GM20000 (cell line): ENCODE results near the gene EIF3D.

Experiments
- DNase-seq: peaks from one replicate; pipeline ENCODE4 v3.0.0; 2012; ENCODE audit warnings: low spot score
- CTCF ChIP-seq: IDR thresholded peaks from 2 replicates; pipeline ENCODE4 v1.5.1; 2012; ENCODE audit warnings: mild to moderate bottlenecking, control low read depth; ENCODE audit errors: extremely low read depth, missing control alignments

Gene EIF3D

GRCh38 chr22:36563001-36563400 is 34.0 kb upstream of the EIF3D start:
- no peak for DNase-seq
- no peak for TF ChIP-seq CTCF

- DNase-seq: no peak
- no peak for TF ChIP-seq CTCF
These were observed 33.4 kb upstream of the EIF3D start for GRCh38 chr22:36562261-36562835.

GRCh38 chr22:36561291-36561811 is 32.4 kb upstream of the EIF3D start:
- TF ChIP-seq CTCF: no peak
- no peak for DNase-seq

- TF ChIP-seq CTCF: no peak
These were observed 31.0 kb upstream of the EIF3D start for GRCh38 chr22:36560001-36560400.

GRCh38 chr22:36554098-36554497 is 25.1 kb upstream of the EIF3D start:
- no peak for DNase-seq
- TF ChIP-seq CTCF: no peak

More at GRCh38 chr22:36560001-36560400, 31.0 kb upstream of the EIF3D start:
- no peak for DNase-seq

- no peak for TF ChIP-seq CTCF
- DNase-seq: peak; percentile 49
These were observed 23.3 kb upstream of the EIF3D start for GRCh38 chr22:36552289-36552688.

- DNase-seq: no peak
- no peak for TF ChIP-seq CTCF
These were observed 21.9 kb upstream of the EIF3D start for GRCh38 chr22:36550701-36551495.
